ENCODE data around the gene TNFRSF4.

Gene TNFRSF4

DNA sequence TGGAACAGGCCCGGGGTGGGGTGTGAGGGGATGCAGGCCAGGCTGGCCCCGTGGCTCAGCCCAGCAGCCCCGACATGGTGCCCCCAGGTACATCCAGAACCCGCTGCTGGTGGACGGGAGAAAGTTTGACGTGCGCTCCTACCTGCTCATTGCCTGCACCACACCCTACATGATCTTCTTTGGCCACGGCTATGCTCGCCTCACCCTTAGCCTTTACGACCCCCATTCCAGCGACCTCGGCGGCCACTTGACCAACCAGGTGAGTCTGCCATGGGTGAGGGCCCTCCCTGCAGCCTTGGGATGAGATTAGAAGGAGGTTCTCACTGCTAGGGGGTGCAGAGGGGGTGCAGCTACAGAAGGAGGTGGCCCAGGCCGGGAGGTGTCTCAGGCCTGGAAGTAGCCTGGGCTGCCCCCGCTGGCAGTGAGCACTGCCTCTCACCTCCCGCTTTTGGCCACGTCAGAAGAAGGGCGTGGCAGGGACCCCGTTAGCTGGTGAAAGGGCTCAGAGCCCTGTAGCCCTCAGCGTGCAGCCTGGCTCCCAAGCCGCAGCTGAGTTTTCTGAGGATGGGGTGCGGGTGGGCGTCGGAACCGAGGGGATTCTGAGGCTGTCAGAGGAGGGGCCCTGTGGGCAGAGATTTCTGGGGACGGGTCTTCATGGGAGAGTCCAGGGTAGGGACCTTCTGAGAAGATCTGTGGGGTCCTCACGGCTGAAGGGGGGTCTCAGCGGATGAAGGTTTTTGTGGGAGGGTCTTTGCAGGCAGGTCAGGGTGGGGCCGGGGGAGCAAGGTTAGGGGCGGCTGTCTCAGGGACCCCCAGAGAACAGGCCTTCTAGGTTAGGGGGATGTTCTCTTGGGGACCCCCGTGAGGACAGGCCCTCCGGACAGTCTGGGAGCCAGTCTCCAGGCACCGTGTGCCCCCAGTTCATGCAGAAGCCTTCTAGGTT lies 29.8 kb downstream of the TNFRSF4 start:
- H3K27me3 ChIP-seq (ENCODE audit: control insufficient read depth, insufficient read depth, low read length), result no peaks in the 10 kb centered on the region
- H3K9me3 ChIP-seq (ENCODE audit: control insufficient read depth, low read length), result no peaks in the 10 kb centered on the region
- H3K36me3 ChIP-seq (ENCODE audit: control insufficient read depth, insufficient read depth, low read length), result no peaks in the 10 kb centered on the region
- H3K9ac ChIP-seq (ENCODE audit: low read length), result no peak overlapping the region
- H3K4me3 ChIP-seq (ENCODE audit: low read length), result no peak overlapping the region
- H3K4me1 ChIP-seq (ENCODE audit: control insufficient read depth, insufficient read depth, low read length), result no peaks in the 10 kb centered on the region

- Histone ChIP-seq H3K4me3 (ENCODE audit: low read length) (no peak overlapping the region), H3K9ac (ENCODE audit: low read length) (no peak overlapping the region), H3K36me3 (ENCODE audit: control insufficient read depth, insufficient read depth, low read length) (no peaks in the 10 kb centered on the region), H3K4me1 (ENCODE audit: control insufficient read depth, insufficient read depth, low read length) (no peaks in the 10 kb centered on the region), H3K9me3 (ENCODE audit: control insufficient read depth, low read length) (no peaks in the 10 kb centered on the region), H3K27me3 (ENCODE audit: control insufficient read depth, insufficient read depth, low read length) (no peaks in the 10 kb centered on the region)
Observed at GRCh38 chr1:1183221-1183747, 30.7 kb downstream of the TNFRSF4 start.

- Histone ChIP-seq H3K4me1 (ENCODE audit: control insufficient read depth, insufficient read depth, low read length) (no peaks in the 10 kb centered on the region), H3K9ac (ENCODE audit: low read length) (no peak overlapping the region), H3K9me3 (ENCODE audit: control insufficient read depth, low read length) (no peaks in the 10 kb centered on the region), H3K36me3 (ENCODE audit: control insufficient read depth, insufficient read depth, low read length) (no peaks in the 10 kb centered on the region), H3K4me3 (ENCODE audit: low read length) (no peak overlapping the region), H3K27me3 (ENCODE audit: control insufficient read depth, insufficient read depth, low read length) (no peaks in the 10 kb centered on the region)
Observed at GRCh38 chr1:1182491-1183220, 31.3 kb downstream of the TNFRSF4 start.

DNA sequence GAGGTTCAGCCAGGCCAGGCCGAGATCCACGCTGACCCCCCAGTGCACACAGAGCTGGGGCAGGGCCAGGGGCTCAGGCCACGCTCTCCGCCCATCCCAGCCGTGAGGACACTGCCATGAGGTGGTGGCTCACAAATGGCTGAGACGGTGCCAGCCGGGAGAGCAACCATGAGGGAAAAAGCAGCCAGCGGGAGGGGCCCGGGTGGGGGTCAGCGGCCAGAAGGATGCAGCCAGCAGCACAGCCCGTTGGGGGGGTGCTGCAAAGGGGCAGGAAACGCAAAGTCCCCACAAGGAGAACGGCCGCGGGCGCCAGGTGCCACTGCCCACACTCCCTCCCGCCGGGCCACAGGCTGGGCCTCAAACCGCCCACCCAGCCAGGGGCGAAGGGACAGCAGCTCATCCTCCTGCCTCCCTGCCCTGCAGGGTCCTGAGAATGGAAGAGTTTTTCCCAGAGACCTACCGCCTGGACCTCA lies 32.0 kb downstream of the TNFRSF4 start:
- Histone ChIP-seq H3K4me1 (ENCODE audit: control insufficient read depth, insufficient read depth, low read length) (no peaks in the 10 kb centered on the region), H3K4me3 (ENCODE audit: low read length) (no peak overlapping the region), H3K9ac (ENCODE audit: low read length) (no peak overlapping the region), H3K27me3 (ENCODE audit: control insufficient read depth, insufficient read depth, low read length) (no peaks in the 10 kb centered on the region), H3K9me3 (ENCODE audit: control insufficient read depth, low read length) (no peaks in the 10 kb centered on the region), H3K36me3 (ENCODE audit: control insufficient read depth, insufficient read depth, low read length) (no peaks in the 10 kb centered on the region)

DNA sequence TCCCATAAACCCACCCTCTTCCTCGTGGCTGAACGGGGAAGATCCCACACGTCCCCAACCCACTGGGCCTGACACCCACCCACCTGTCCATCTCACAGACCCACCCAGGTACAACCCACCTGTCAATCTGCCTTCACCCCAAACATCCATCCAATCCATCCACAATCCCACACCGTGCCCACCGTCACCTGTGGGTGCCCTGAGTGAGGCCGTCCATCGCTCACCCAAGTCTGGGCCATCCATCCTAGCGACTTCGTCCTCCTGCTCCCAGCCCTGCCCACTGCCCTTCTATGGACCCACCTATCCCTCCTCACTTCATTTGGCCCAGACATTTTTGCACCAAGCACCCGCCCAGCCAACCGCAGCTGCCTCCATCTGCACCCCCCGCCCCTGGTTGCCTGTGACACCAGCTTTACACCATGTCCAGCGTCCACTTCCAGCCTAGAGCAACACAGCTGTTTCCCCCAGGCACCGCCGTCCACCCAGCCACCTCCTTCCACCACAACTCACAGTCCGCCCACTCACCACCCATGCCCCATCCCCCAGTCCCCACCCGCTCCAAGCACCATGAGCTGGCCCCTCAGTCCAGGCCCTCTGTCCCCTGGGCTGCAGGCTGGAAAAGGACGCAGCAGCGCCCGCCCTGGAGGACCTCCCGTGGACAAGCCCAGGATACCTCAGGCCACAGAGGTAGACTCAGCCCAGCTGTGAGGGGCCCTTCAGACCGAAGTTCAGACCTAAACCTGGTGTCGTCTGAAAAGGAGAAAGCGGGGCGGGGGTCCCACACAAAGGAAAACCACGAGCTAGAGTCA lies 32.6 kb downstream of the TNFRSF4 start:
- no peaks in the 10 kb centered on the region for H3K27me3 ChIP-seq (ENCODE audit: control insufficient read depth, insufficient read depth, low read length)
- no peaks in the 10 kb centered on the region for H3K36me3 ChIP-seq (ENCODE audit: control insufficient read depth, insufficient read depth, low read length)
- H3K9ac ChIP-seq (ENCODE audit: low read length), result no peak overlapping the region
- H3K4me3 ChIP-seq (ENCODE audit: low read length), result no peak overlapping the region
- H3K4me1 ChIP-seq (ENCODE audit: control insufficient read depth, insufficient read depth, low read length), result no peaks in the 10 kb centered on the region
- H3K9me3 ChIP-seq (ENCODE audit: control insufficient read depth, low read length), result no peaks in the 10 kb centered on the region

DNA sequence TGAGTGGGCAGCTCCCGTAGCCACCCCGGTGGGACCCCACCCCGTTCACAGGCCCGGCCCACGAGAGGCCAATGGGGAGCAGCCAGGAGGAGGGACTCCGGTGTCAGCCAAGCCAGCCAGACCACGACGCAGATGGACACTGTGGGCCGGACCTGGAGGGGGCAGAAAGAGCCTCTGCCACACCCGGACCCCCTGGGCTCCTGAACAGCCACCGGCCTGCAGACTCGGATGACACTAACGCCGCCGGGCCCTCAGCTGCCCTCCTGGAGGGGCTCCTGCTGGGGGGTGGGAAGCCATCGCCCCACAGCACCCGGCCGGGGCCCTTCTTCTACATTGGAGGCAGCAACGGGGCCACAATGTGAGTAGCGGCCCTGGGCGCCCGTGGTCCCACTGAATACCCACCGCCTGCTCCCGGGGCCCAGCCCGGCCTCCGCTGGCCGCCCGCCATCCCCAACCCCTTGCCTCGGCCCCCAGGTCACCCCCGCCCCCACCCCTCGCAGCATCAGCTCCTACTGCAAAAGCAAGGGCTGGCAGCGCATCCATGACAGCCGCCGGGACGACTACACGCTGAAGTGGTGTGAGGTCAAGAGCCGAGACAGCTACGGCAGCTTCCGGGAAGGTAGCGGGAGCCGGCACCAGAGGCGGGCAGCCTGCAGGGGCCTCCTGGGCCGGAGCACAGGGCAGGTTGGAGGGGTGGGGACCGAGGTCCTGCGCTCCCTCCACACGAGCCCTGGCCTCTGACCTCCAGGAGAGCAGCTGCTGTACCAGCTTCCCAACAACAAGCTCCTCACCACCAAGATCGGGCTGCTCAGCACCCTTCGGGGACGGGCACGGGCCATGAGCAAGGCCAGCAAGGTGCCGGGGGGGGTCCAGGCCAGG lies 33.7 kb downstream of the TNFRSF4 start:
- H3K4me1 ChIP-seq (ENCODE audit: control insufficient read depth, insufficient read depth, low read length), result no peaks in the 10 kb centered on the region
- no peak overlapping the region for H3K9ac ChIP-seq (ENCODE audit: low read length)
- H3K4me3 ChIP-seq (ENCODE audit: low read length), result no peak overlapping the region
- no peaks in the 10 kb centered on the region for H3K27me3 ChIP-seq (ENCODE audit: control insufficient read depth, insufficient read depth, low read length)
- H3K9me3 ChIP-seq (ENCODE audit: control insufficient read depth, low read length), result no peaks in the 10 kb centered on the region
- no peaks in the 10 kb centered on the region for H3K36me3 ChIP-seq (ENCODE audit: control insufficient read depth, insufficient read depth, low read length)

DNA sequence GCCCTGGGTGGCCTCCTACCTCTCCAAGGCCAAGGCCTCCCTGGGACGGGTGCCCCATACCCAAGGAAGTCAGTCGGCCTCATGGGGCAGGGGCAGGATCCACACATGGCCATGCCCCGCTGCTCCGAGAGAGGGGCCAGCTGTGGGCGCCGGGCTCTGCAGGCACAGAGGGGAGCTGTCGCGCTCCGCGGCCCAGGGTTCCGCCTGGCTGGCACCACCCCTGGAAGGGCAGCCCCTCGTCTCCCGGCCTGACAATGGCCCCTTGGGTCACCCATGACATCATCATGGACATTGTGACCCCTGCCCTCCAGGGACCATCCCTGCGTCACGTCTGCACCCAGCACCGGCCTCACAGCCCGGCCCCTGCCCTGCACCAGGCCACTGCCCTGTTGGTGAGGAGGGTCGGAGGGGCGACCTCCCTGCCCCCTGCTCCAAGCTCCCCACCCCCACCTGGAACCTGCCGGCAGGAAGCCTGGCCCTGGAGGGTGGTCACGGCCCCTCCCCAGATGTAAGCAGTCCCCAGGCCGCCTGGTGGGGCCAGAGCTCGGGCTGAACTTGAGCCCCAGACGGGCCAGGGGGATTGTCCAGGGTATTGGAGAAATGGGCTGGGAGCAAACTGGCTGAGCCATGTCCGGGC lies 34.5 kb downstream of the TNFRSF4 start:
- Histone ChIP-seq H3K27me3 (ENCODE audit: control insufficient read depth, insufficient read depth, low read length) (no peaks in the 10 kb centered on the region), H3K4me3 (ENCODE audit: low read length) (no peak overlapping the region), H3K4me1 (ENCODE audit: control insufficient read depth, insufficient read depth, low read length) (no peaks in the 10 kb centered on the region), H3K9ac (ENCODE audit: low read length) (no peak overlapping the region), H3K36me3 (ENCODE audit: control insufficient read depth, insufficient read depth, low read length) (no peaks in the 10 kb centered on the region), H3K9me3 (ENCODE audit: control insufficient read depth, low read length) (no peaks in the 10 kb centered on the region)

- no peaks in the 10 kb centered on the region for H3K27me3 ChIP-seq (ENCODE audit: control insufficient read depth, insufficient read depth, low read length)
- H3K9ac ChIP-seq (ENCODE audit: low read length), result no peak overlapping the region
- H3K4me1 ChIP-seq (ENCODE audit: control insufficient read depth, insufficient read depth, low read length), result no peaks in the 10 kb centered on the region
- H3K4me3 ChIP-seq (ENCODE audit: low read length), result no peak overlapping the region
- no peaks in the 10 kb centered on the region for H3K36me3 ChIP-seq (ENCODE audit: control insufficient read depth, insufficient read depth, low read length)
- H3K9me3 ChIP-seq (ENCODE audit: control insufficient read depth, low read length), result no peaks in the 10 kb centered on the region
Observed at GRCh38 chr1:1178794-1179331, 35.1 kb downstream of the TNFRSF4 start.

- Histone ChIP-seq H3K9me3 (ENCODE audit: control insufficient read depth, low read length) (no peaks in the 10 kb centered on the region), H3K27me3 (ENCODE audit: control insufficient read depth, insufficient read depth, low read length) (no peaks in the 10 kb centered on the region), H3K9ac (ENCODE audit: low read length) (no peak overlapping the region)
Observed at GRCh38 chr1:1177452-1178206, 36.3 kb downstream of the TNFRSF4 start.

GRCh38 chr1:1176931-1177330 lies 37.0 kb downstream of the TNFRSF4 start:
- H3K9me3 ChIP-seq (ENCODE audit: control insufficient read depth, low read length), result no peaks in the 10 kb centered on the region
- H3K4me3 ChIP-seq (ENCODE audit: low read length), result no peak overlapping the region
- H3K27me3 ChIP-seq (ENCODE audit: control insufficient read depth, insufficient read depth, low read length), result no peaks in the 10 kb centered on the region
- no peaks in the 10 kb centered on the region for H3K36me3 ChIP-seq (ENCODE audit: control insufficient read depth, insufficient read depth, low read length)
- no peak overlapping the region for H3K9ac ChIP-seq (ENCODE audit: low read length)
- peaks cover 5% of the 10 kb centered on the region for H3K4me1 ChIP-seq (ENCODE audit: control insufficient read depth, insufficient read depth, low read length)

More at GRCh38 chr1:1177452-1178206, 36.3 kb downstream of the TNFRSF4 start:
- Histone ChIP-seq H3K36me3 (ENCODE audit: control insufficient read depth, insufficient read depth, low read length) (no peaks in the 10 kb centered on the region), H3K4me1 (ENCODE audit: control insufficient read depth, insufficient read depth, low read length) (no peaks in the 10 kb centered on the region), H3K4me3 (ENCODE audit: low read length) (no peak overlapping the region)
